Neural cell (in vitro differentiated cells): ENCODE data around the gene ZNF195.
"Not testable (repeated sequence)": the region's sequence is repeated elsewhere in the genome, so short reads cannot be mapped to it uniquely, and the experiment has no call there.

Experiments
- EZH2 ChIP-seq: fragments of 200-600, 300-800 bp; shearing (Covaris generic), sonication (generic); IDR thresholded peaks from 2 replicates; pipeline ENCODE4 v1.6.1; 2014; ENCODE audit warnings: antibody characterized with exemption, low read length, borderline replicate concordance, mild to moderate bottlenecking; ENCODE audit not compliant: insufficient read depth, poor library complexity, severe bottlenecking
- RAD21 ChIP-seq: fragments of 450-650 bp; conservative IDR thresholded peaks from 2 replicates; pipeline ENCODE4 v1.6.1; 2014; ENCODE audit warnings: antibody characterized with exemption, mild to moderate bottlenecking, moderate library complexity
- TF ChIP-seq, protein P1 (sequence below): IDR thresholded peaks from 2 replicates; pipeline ENCODE4 v1.6.1; 2012; ENCODE audit warnings: borderline replicate concordance
- TF ChIP-seq, protein P2 (sequence below): fragments of 450-650 bp; IDR thresholded peaks from 2 replicates; pipeline ENCODE4 v1.5.1; 2014; ENCODE audit warnings: antibody characterized with exemption, mild to moderate bottlenecking, moderate library complexity; ENCODE audit not compliant: poor library complexity, severe bottlenecking

DNA sequence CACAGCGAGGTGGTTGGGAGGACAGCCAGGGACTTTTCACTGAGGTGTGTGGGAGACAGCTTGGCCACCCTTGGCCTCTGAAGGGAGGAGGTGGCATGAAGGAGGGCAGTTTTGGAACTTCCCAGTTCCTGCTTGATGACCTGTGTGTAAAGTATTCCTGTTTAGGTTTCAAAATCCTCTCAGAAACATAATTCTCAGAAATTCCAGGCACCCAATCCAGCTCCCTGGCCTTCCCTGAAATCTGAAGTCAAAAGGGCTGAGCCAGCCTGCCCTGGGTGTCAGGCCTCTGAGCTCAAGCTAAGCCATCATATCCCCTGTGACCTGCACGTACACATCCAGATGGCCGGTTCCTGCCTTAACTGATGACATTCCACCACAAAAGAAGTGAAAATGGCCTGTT lies 19.6 kb upstream of the ZNF195 start:
- not testable (repeated sequence) for TF ChIP-seq RAD21, EZH2
- TF ChIP-seq, protein P1, sequence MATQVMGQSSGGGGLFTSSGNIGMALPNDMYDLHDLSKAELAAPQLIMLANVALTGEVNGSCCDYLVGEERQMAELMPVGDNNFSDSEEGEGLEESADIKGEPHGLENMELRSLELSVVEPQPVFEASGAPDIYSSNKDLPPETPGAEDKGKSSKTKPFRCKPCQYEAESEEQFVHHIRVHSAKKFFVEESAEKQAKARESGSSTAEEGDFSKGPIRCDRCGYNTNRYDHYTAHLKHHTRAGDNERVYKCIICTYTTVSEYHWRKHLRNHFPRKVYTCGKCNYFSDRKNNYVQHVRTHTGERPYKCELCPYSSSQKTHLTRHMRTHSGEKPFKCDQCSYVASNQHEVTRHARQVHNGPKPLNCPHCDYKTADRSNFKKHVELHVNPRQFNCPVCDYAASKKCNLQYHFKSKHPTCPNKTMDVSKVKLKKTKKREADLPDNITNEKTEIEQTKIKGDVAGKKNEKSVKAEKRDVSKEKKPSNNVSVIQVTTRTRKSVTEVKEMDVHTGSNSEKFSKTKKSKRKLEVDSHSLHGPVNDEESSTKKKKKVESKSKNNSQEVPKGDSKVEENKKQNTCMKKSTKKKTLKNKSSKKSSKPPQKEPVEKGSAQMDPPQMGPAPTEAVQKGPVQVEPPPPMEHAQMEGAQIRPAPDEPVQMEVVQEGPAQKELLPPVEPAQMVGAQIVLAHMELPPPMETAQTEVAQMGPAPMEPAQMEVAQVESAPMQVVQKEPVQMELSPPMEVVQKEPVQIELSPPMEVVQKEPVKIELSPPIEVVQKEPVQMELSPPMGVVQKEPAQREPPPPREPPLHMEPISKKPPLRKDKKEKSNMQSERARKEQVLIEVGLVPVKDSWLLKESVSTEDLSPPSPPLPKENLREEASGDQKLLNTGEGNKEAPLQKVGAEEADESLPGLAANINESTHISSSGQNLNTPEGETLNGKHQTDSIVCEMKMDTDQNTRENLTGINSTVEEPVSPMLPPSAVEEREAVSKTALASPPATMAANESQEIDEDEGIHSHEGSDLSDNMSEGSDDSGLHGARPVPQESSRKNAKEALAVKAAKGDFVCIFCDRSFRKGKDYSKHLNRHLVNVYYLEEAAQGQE = not testable (repeated sequence)
- TF ChIP-seq, protein P2, sequence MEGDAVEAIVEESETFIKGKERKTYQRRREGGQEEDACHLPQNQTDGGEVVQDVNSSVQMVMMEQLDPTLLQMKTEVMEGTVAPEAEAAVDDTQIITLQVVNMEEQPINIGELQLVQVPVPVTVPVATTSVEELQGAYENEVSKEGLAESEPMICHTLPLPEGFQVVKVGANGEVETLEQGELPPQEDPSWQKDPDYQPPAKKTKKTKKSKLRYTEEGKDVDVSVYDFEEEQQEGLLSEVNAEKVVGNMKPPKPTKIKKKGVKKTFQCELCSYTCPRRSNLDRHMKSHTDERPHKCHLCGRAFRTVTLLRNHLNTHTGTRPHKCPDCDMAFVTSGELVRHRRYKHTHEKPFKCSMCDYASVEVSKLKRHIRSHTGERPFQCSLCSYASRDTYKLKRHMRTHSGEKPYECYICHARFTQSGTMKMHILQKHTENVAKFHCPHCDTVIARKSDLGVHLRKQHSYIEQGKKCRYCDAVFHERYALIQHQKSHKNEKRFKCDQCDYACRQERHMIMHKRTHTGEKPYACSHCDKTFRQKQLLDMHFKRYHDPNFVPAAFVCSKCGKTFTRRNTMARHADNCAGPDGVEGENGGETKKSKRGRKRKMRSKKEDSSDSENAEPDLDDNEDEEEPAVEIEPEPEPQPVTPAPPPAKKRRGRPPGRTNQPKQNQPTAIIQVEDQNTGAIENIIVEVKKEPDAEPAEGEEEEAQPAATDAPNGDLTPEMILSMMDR = not testable (repeated sequence)
